ENCODE data around the gene DLG5.

DNA sequence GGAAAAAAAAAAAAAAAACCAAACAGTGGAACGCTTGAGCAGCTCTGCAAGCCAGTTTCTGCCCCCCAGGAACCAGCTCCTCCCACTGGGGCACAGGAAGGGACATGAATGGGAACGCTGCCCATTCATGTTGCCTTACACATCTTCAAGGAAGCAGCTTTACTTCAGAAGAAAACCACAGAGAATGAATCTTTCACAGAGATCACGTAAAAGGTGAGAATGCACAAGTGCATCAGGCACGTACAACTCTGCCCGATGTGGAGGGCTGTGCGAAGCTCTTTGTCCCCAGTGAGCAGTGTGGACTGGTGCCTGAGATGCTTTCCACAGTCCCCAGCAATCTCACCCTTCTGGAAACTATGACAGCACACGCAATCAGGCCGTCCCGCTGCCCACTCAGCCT lies 106.2 kb downstream of the DLG5 start:
- no peak for TF ChIP-seq POLR2A (IDR thresholded peaks at IDR 0.05)
- TF ChIP-seq, protein P1, sequence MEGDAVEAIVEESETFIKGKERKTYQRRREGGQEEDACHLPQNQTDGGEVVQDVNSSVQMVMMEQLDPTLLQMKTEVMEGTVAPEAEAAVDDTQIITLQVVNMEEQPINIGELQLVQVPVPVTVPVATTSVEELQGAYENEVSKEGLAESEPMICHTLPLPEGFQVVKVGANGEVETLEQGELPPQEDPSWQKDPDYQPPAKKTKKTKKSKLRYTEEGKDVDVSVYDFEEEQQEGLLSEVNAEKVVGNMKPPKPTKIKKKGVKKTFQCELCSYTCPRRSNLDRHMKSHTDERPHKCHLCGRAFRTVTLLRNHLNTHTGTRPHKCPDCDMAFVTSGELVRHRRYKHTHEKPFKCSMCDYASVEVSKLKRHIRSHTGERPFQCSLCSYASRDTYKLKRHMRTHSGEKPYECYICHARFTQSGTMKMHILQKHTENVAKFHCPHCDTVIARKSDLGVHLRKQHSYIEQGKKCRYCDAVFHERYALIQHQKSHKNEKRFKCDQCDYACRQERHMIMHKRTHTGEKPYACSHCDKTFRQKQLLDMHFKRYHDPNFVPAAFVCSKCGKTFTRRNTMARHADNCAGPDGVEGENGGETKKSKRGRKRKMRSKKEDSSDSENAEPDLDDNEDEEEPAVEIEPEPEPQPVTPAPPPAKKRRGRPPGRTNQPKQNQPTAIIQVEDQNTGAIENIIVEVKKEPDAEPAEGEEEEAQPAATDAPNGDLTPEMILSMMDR (IDR thresholded peaks at IDR 0.05) = no peak

All from heart left ventricle (tissue), 13 donors.